Umbilical cord (tissue), 2 donors: Measurements from ENCODE around the gene LRP10. TPM values are rescaled to one million over a fixed set of nuclear protein-coding genes. Genes with fewer than 3 reads are reported as not detected.
A peak's percentile ranks its signal among the peaks of the same experiment; 100 is the strongest.
"Not testable (repeated sequence)": the region's sequence is repeated elsewhere in the genome, so short reads cannot be mapped to it uniquely, and the experiment has no call there.

Experiments used
- DNase-seq: peaks from one replicate; pipeline ENCODE4 v3.0.0-alpha.2; 2015; ENCODE audit warnings: low spot score
- total RNA-seq: library from RNA; depleted of rRNA; stranded (reverse); fragments of >200 nt; gene quantifications from one replicate; pipeline ENCODE4 v1.2.3, GENCODE V29; 2014; ENCODE audit warnings: low replicate concordance; ENCODE audit not compliant: insufficient read depth

LRP10 gene
- total RNA-seq, 1 donor from 2014 or later, result 22.9 TPM

GRCh38 chr14:22886500-22887259 lies 15.1 kb downstream of the LRP10 start:
- DNase-seq, result peak; percentile 72

GRCh38 chr14:22887260-22887989 lies 15.9 kb downstream of the LRP10 start:
- peak; percentile 90 for DNase-seq

- no peak for DNase-seq
Observed at GRCh38 chr14:22887990-22888378, 16.4 kb downstream of the LRP10 start.

- DNase-seq, result no peak
Observed at GRCh38 chr14:22888662-22889061, 17.1 kb downstream of the LRP10 start.

DNA sequence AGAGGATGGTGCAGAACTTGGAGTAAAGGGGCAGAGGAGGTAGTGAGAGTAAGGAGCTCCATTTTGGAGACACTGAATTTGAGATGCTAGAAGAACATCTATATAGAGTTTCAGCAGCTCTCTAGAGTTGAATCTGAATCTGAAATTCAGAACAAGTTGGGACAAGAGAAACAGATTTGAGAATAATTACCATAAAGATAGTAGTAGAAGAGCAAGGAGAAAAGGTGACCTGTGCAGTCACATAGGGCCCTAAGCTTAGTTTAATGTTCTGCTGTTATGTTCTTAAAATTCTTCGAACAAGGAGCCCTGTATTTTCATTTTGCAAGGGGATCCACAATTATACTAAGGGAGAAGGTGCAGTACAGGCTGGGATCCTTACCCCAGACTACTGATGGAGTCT lies 18.9 kb downstream of the LRP10 start:
- DNase-seq, result no peak

GRCh38 chr14:22892488-22892887 lies 20.9 kb downstream of the LRP10 start:
- no peak for DNase-seq

- no peak for DNase-seq
Observed at GRCh38 chr14:22893706-22894105, 22.2 kb downstream of the LRP10 start.

DNA sequence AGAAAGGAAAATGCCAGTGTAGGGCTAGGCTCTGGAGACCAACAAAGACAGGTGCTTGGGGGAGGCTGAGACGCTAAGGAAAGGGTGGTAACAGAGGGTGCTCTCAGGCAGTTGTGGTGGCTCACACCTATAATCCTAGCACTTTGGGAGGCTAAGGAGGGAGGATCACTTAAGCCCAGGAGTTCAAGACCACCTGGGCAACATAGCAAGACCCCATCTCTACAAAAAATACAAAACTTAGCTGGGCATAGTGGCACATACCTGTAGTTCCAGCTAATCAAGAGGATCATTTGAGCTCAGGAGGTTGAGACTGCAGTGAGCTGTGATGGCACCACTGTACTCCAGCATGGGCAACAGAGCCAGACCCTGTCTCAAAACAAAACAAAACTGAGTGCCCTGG lies 23.9 kb downstream of the LRP10 start:
- DNase-seq, result no peak

DNA sequence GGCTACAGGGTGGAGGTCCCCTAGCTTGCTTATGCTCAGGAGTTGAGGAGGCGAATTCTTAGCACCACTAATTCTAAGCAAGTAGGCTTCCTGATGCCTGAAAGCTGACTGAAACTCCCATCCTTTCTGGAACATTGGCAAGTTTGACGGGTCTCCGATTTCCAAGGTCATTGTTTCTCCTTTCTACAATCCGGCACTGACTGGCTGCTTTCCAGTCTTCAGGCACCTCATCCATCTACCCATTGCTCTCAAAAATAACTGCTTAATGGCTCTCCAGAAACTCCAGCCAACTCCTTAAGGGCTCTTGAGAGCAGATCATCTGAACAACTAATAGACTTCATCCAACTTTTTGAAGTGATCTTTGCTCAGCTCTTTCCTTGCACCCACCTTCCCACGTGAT lies 24.8 kb downstream of the LRP10 start:
- no peak for DNase-seq

GRCh38 chr14:22896760-22897159 lies 25.2 kb downstream of the LRP10 start:
- no peak for DNase-seq

- DNase-seq, result no peak
Observed at GRCh38 chr14:22897357-22897756, 25.8 kb downstream of the LRP10 start.

DNA sequence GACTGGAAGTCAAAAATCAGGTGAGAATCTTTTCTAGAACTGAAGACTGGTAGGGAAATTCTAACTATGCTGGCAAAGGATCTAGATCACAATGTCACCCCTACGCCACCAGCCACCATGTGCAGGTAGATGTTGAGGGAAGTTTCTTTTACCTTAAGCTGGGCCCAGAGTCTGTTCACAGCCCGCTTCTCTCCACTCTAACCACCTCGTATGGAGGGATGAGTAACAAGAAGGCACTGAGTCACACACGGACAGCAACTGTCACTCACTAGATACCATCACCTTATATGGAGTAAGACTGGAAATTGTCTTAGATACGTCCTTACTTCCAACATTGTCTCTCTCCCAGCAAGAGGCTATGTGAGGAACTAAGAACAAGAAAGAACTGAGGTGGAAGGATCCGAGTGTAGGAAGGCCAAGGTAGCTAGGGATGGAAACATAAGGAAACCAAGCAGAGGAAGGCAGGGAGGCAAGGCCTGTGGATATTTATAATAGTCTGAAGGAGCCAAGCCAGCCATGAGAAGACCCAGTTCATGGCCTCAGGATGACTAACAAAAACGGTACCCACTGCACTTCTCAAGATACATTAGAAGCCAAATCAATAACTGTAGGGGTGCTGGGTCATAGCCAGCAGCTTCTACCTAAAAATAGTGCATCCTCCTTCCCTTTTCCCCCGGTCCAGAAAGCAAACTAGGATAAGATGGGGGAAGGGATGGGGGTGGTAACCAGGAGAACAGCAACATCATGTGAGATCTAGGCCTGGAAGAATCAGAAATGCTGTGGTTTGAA lies 27.0 kb downstream of the LRP10 start:
- no peak for DNase-seq

- peak; percentile 74 for DNase-seq
Observed at GRCh38 chr14:22900081-22900799, 28.7 kb downstream of the LRP10 start.

GRCh38 chr14:22901799-22902198 lies 30.3 kb downstream of the LRP10 start:
- DNase-seq, result no peak

GRCh38 chr14:22903742-22904087 lies 32.2 kb downstream of the LRP10 start:
- DNase-seq, result no peak

DNA sequence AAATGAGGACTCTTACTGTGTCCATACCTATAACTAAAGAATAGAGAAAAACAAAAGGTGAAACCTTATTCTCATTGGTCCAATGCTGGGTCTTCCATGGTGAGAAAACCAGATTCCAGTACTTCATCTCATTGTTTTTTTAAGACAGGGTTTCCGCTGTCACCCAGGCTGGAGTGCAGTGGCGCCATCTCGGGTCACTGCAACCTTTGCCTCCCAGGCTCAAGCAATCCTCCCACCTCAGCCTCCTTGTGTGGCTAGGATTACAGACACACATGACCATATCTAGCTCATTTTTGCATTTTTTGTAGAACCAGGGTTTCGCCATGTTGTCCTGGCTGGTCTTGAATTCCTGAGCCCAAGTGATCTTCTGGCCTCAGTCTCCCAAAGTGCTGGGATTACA lies 34.1 kb downstream of the LRP10 start:
- no peak for DNase-seq

- DNase-seq, result no peak
Observed at GRCh38 chr14:22906073-22906472, 34.5 kb downstream of the LRP10 start.

- DNase-seq, result no peak
Observed at GRCh38 chr14:22907429-22907828, 35.9 kb downstream of the LRP10 start.

DNA sequence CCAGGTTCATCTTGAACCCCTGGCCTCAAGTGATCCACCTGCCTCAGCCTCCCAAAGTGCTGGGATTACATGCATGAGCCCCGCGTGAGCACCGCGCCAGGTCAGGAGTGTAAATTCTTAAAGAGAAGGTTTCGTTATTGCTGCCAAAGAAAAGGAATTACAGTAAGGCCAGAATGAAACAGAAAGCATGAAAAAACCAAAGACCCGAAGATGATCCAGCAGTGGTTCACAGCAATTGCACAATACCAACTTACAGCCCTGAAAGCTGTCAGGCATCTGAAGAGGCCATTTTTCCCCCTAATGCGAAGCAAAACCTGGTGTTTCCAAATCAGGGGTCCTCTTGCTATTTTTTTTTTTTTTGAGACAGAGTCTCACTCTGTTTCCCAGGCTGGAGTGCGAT lies 37.1 kb downstream of the LRP10 start:
- DNase-seq, result peak; percentile 80

DNA sequence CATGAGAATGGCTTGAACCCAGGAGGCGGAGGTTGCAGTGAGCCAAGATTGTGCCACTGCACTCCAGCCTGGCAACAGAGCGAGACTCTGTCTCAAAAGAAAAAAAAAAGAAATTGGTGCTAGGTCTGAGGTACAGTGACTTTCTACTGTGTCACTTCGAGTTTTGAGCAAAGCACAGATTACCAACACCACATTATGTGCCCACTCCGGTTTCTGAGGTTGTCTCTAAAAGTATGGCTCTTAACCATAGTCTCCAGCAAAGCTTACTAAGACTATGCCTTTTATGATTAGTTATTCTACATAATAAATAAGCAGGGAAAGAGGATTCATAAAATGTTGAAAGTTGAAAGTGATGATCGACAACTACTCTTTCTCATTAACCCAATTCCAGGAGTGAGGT lies 39.4 kb downstream of the LRP10 start:
- no peak for DNase-seq

- DNase-seq, result not testable (repeated sequence)
Observed at GRCh38 chr14:22914836-22915235, 43.3 kb downstream of the LRP10 start.
